ENCODE results near the gene OR4D6.

- TF ChIP-seq, protein P1, sequence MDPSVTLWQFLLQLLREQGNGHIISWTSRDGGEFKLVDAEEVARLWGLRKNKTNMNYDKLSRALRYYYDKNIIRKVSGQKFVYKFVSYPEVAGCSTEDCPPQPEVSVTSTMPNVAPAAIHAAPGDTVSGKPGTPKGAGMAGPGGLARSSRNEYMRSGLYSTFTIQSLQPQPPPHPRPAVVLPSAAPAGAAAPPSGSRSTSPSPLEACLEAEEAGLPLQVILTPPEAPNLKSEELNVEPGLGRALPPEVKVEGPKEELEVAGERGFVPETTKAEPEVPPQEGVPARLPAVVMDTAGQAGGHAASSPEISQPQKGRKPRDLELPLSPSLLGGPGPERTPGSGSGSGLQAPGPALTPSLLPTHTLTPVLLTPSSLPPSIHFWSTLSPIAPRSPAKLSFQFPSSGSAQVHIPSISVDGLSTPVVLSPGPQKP (IDR thresholded peaks at IDR 0.05; ENCODE audit: low read depth, low read length), result no peak
- TF ChIP-seq PHF8 (IDR thresholded peaks at IDR 0.05; ENCODE audit: borderline replicate concordance, low read depth) (no peak), CHD2 (IDR thresholded peaks at IDR 0.05; ENCODE audit: low read length, partially characterized antibody) (no peak), ZC3H11A (IDR thresholded peaks at IDR 0.05) (no peak), POLR2A (IDR thresholded peaks at IDR 0.05; ENCODE audit: low read length) (no peak), RCOR1 (IDR thresholded peaks at IDR 0.05; ENCODE audit: low read depth, low read length) (no peak), NFE2L2 (conservative IDR thresholded peaks at IDR 0.05; ENCODE audit: low read length) (no peak), HDAC2 (IDR thresholded peaks at IDR 0.05) (no peak), NR3C1 (IDR thresholded peaks at IDR 0.05) (no peak)
- TF ChIP-seq, protein P2, sequence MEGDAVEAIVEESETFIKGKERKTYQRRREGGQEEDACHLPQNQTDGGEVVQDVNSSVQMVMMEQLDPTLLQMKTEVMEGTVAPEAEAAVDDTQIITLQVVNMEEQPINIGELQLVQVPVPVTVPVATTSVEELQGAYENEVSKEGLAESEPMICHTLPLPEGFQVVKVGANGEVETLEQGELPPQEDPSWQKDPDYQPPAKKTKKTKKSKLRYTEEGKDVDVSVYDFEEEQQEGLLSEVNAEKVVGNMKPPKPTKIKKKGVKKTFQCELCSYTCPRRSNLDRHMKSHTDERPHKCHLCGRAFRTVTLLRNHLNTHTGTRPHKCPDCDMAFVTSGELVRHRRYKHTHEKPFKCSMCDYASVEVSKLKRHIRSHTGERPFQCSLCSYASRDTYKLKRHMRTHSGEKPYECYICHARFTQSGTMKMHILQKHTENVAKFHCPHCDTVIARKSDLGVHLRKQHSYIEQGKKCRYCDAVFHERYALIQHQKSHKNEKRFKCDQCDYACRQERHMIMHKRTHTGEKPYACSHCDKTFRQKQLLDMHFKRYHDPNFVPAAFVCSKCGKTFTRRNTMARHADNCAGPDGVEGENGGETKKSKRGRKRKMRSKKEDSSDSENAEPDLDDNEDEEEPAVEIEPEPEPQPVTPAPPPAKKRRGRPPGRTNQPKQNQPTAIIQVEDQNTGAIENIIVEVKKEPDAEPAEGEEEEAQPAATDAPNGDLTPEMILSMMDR (IDR thresholded peaks at IDR 0.05), result no peak
Measured at GRCh38 chr11:59459916-59460315, 3.2 kb downstream of the OR4D6 start.

Measured in A549 (cell line).